Left colon (tissue), 2 donors: ENCODE data around the gene ERMP1. TPM values are rescaled to one million over a fixed set of nuclear protein-coding genes. Genes with fewer than 3 reads are reported as not detected.
"Not testable (repeated sequence)": the region's sequence is repeated elsewhere in the genome, so short reads cannot be mapped to it uniquely, and the experiment has no call there.

Source experiments
- ATAC-seq: fragments of 200-7000 bp; cut with Tn5 transposase; one replicate; pipeline ENCODE4 v1.9.1; 2020; ENCODE audit warnings: mild to moderate bottlenecking, moderate library complexity
- DNase-seq, 2 donors: peaks; one replicate each; pipeline ENCODE4 v3.0.0-alpha.2; 2020
- intact Hi-C, 2 donors: fragments of 100-400 bp; cut with DNase I in 1 of 2; cut with micrococcal nuclease in 1 of 2; formaldehyde crosslinking; loops; one replicate each; pipeline versions ENCODE4 v1.11.2 to v1.14.0; 2022; cut with DNase I, micrococcal nuclease
- total RNA-seq, 2 donors: library from RNA; stranded (reverse); fragmentation: NEBNext Ultra II Directional; extraction: Animal tissue kit (Norgen Biotek cat#: 25700); gene quantifications; one replicate each; pipeline ENCODE4 v1.2.1, GENCODE V29; 2021
- donor health status: DM: no; HTN: no; CAD: no.
- donor health status: DM: yes; HTN: yes; CAD: no.

ERMP1 gene
- total RNA-seq, 2 donors from 2014 or later, result 33.6 to 44.5 TPM

DNA sequence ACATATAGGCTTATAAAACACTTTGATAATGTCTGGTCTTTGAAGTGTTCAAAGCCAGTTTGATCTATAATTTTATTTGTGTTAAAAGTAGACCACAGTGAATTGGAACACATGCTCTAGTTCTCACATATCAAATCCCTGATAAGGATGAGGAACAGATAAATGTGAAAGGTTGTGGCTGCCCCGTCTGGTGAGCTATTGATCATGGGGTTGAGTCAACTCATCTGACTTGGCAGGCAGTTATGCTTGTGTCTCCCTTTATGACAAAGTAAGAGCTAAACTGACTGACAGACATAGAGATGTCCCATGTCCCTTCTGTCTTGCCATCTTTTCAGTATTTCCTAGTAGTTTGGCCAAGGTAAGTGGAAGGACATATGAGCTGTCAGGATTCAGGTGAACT lies 2.9 kb upstream of the ERMP1 start:
- intact Hi-C loops, result no loop called here
- DNase-seq (no peak), ATAC-seq (no peak)

GRCh38 chr9:5834214-5834613 lies 1.3 kb upstream of the ERMP1 start:
- no peak for ATAC-seq
- DNase-seq, result no peak
- intact Hi-C loops, result no loop called here

- intact Hi-C loops, result no loop called here
- DNase-seq, result no peak
- ATAC-seq, result no peak
Observed at GRCh38 chr9:5832071-5832537, 813 bp downstream of the ERMP1 start.

DNA sequence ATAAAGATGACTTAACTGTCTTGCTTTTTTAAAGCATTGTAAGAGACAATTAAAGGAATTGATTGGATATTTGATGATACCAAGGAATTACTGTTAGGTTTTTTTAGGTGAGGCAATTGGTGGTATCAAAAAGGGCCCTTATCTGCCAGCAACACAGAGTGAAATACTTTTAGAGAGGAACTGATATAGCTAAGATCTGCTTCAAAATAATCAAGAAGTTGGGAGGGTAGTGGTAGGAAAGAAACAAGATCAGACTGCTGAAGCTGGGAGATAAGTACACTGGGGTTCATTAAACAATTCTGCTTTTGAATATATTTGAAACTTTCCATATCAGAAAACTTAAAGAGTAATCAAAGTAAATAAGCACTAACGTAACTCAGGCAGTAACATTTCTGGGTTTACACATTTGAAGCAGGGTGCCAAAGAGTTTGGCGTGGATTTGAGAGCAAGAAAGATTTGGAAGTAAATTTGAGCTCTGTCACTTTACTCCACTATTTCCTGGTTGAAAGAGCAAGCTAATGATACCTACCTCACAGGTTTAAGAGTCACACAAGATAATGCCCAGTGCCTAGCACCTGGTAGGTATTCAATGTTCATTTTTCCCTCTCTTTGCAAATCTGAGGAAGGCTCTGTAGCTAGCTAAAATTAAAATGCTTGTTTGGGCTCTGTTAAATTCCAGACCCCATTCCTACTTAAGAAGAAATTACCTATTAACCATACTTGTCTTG lies 6.9 kb downstream of the ERMP1 start:
- no peak for DNase-seq
- intact Hi-C loops, result no loop called here
- ATAC-seq, result peak; percentile 65

- DNase-seq, result no peak
- ATAC-seq, result no peak
- intact Hi-C loops, result no loop called here
Observed at GRCh38 chr9:5825223-5825622, 7.7 kb downstream of the ERMP1 start.

DNA sequence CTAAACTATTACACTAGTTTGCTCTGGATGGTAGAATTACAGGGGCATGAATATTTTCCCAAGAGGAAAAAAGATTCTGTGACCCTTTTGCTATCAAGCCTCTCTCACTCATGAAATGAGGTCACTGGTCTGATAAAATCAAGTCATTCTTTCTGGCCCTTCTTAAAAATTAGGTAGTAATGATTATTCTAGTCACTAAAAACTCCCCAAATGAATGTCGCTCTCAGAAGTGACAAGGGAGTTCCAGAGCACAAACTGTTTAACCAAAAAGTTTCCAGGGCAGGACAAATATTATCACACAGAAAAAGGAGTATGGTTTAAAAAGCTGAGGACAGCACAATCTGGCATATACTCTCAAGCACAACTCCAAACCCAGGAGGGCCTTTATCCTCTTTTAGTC lies 12.5 kb downstream of the ERMP1 start:
- intact Hi-C loops, result no loop called here
- DNase-seq, result no peak
- no peak for ATAC-seq

- DNase-seq, result no peak
- intact Hi-C loops, result no loop called here
- no peak for ATAC-seq
Observed at GRCh38 chr9:5819174-5819573, 13.7 kb downstream of the ERMP1 start.

DNA sequence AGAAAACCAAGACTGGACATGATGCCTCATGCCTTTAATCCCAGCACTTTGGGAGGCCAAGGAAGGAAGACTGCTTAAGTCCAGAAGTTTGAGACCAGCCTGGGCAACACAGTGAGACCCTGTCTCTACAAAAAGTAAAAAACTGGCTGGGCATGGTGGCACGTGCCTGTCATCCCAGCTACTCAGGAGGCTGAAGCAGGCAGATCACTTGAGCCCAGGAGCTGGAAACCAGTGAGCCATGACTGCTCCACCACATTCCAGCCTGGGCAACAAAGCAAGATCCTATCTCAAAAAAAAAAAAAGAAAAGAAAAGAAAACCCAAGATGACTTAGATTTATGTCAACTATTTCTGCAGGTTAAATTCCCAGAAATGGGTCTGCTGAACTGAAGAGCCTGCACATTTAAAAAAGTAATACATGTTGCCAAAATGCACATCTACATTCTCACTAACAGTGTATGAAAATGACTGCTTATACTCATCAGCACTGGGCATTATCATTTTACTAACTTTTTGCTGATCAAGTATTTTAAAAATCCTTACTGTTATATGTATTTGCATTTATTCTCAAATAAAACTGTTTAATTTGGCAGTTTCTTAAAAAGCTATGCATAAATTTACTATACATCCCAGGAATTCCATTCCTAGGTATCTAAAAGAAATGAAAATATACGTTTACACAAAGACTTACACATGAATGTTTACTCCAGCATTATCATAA lies 14.3 kb downstream of the ERMP1 start:
- DNase-seq, result no peak
- no peak for ATAC-seq
- intact Hi-C loops, result no loop called here

DNA sequence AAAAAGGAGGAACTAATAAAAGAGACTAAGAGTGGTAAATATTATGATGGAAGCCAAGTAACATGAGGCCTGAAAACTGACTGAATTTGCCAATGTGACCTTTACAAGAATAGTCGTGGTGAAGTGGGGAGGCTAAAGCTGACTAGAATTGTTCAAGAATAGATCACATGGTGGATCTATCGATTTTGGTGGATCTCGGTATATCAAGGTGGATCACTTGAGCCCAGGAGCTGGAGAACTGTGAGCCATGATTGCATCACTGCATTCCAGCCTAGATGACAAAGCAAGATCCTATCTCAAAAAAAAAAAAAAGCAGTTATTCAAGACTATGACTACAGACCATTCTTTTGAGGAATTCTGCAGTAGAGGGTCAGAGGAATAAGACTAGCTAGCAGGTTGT lies 15.1 kb downstream of the ERMP1 start:
- ATAC-seq (no peak), DNase-seq (no peak)
- intact Hi-C loops, result no loop called here

- DNase-seq, result no peak
- peak; percentile 54 for ATAC-seq
- intact Hi-C loops, result no loop called here
Observed at GRCh38 chr9:5815461-5815860, 17.5 kb downstream of the ERMP1 start.

- DNase-seq (no peak), ATAC-seq (peak; percentile 80)
- intact Hi-C loops, result no loop called here
Observed at GRCh38 chr9:5813824-5814223, 19.1 kb downstream of the ERMP1 start.

- DNase-seq, result no peak
- intact Hi-C loops, result no loop called here
- no peak for ATAC-seq
Observed at GRCh38 chr9:5811751-5812150, 21.2 kb downstream of the ERMP1 start.

DNA sequence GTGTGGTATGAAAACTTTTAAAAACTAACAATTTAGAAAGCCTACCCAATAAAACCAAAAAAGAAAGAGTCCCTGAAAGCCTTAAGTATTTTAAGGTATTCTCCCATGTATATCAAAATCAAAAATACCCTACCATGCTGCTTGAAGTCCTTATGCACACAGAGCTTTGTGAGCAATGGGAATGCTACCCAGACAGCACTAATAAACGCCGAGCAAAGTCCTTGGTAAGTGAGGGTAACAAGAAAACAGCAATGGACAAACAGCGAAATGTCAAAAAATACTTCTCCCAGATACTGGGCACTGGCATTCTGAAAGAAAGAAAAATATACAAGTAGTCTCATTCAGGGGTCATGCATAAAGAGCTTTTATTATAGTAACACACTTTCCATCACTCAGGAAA lies 27.4 kb downstream of the ERMP1 start:
- intact Hi-C loops, result no loop called here
- no peak for ATAC-seq
- DNase-seq, result no peak

- ATAC-seq (peak; percentile 73), DNase-seq (no peak)
- intact Hi-C loops, result no loop called here
Observed at GRCh38 chr9:5801739-5802113, 31.2 kb downstream of the ERMP1 start.

DNA sequence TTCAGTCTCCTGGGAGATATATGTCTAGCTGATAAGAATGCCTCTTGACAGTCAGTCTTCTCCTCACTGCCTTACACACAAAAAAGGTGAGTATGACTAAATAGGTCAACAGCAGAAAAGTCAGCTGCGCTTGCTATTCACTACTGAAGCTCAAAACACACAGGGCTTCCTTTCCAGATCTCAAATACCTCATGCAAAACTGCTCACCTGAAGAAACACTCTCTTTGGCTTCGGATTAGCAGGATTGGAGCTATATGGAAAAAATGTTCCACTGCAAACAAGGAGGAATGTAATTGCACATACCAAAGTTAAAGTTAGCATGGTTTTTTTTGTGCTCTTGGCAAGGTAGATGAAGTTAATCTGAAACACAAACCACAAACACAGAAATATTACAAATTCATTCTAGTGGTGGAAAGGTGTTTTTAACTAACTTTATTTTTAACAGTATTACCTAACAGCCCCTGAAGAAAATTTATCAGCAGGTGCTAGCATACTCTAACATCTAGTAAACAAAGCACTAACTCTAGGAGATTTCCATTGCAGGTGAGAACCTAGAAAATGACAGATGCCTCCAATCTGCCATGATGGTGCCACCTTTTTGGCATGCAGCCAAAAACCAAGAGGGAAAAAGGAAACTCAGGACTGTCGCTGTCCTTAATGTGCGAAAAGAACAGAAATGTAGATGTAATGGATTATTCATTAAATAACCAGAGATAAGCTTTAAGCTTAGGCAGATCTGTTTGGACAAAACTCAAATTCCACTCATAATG lies 31.8 kb downstream of the ERMP1 start:
- DNase-seq (peak in 1 of 2 donors; percentile 16), ATAC-seq (peak; percentile 45)
- intact Hi-C loops, result no loop called here

GRCh38 chr9:5800378-5800777 lies 32.5 kb downstream of the ERMP1 start:
- ATAC-seq, DNase-seq, intact Hi-C loops: not testable (repeated sequence)

DNA sequence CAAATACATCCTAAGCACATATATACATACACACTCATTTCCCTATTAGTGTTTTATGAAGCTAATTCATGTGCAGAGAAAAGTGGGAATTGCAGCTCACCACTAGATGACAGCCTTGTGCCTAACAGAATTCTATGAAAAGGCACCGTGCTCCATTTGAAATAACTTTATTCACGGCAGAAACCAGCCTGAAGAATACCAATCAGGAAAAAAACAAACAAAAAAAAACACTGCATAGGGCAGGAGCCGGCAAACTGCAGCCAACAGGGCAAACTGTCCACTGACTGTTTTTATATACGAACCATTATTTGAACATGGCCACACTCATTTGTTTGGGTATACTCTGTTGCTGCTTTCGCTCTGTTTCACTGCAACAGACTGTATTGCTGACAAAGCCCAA lies 33.6 kb downstream of the ERMP1 start:
- intact Hi-C loops, result no loop called here

DNA sequence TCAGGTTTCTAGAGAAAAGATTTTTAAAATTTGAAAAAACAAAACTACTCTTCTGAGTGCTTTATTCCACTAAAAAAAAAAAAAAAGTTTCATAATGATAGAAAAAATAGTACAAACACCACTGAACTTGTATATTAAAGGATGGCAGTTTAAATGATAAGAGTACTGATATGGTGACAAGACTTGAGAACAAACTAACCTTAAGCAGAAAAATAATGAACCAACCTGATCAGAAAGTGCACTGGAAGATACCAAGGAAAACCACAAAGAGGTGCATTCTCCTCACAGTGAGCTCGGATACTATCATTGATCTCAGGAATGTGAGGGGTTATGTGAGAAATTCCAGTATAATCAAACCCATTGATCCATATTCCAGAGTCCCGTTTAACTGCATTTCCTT lies 34.3 kb downstream of the ERMP1 start:
- no peak for DNase-seq
- intact Hi-C loops, result no loop called here
- ATAC-seq, result no peak

More for the DNA sequence above, 33.6 kb downstream of the ERMP1 start:
- peak; percentile 65 for ATAC-seq
- DNase-seq, result no peak

DNA sequence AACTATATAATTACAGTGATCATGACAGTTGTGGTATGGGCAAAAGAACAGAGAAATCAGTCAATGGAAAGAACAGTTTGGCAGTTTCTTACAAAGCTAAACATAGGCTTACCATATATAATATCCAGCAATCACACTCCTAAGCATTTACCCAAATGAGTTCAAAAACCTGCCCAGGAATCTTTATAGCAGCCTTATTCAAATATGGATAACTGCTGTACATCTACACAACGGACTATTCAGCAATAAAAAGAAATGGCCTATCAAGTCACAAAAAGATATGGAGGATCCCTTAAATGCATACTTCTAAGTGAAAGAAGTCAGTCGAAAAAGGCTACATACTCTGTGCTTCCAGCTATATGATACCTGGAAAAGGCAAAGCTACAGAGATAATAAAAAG lies 36.6 kb downstream of the ERMP1 start:
- DNase-seq (no peak), ATAC-seq (peak; percentile 71)
- intact Hi-C loops, result no loop called here

- DNase-seq (no peak), ATAC-seq (no peak)
- intact Hi-C loops, result no loop called here
Observed at GRCh38 chr9:5793812-5794211, 39.1 kb downstream of the ERMP1 start.
